ENCODE data around the gene CSF2.
A peak's percentile ranks its signal among the peaks of the same experiment; 100 is the strongest.

GRCh38 chr5:132103332-132103951, 29.9 kb downstream of the CSF2 start:
- peak; percentile 34 for TF ChIP-seq CTCF (IDR thresholded peaks at IDR 0.05; ENCODE audit: low read length)
- TF ChIP-seq EZH2 (optimal IDR thresholded peaks at IDR 0.05; ENCODE audit: low read depth, low read length) = no peak
